ENCODE measurements around the gene SLC39A10.

The SLC39A10 gene, protein sequence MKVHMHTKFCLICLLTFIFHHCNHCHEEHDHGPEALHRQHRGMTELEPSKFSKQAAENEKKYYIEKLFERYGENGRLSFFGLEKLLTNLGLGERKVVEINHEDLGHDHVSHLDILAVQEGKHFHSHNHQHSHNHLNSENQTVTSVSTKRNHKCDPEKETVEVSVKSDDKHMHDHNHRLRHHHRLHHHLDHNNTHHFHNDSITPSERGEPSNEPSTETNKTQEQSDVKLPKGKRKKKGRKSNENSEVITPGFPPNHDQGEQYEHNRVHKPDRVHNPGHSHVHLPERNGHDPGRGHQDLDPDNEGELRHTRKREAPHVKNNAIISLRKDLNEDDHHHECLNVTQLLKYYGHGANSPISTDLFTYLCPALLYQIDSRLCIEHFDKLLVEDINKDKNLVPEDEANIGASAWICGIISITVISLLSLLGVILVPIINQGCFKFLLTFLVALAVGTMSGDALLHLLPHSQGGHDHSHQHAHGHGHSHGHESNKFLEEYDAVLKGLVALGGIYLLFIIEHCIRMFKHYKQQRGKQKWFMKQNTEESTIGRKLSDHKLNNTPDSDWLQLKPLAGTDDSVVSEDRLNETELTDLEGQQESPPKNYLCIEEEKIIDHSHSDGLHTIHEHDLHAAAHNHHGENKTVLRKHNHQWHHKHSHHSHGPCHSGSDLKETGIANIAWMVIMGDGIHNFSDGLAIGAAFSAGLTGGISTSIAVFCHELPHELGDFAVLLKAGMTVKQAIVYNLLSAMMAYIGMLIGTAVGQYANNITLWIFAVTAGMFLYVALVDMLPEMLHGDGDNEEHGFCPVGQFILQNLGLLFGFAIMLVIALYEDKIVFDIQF

DNA sequence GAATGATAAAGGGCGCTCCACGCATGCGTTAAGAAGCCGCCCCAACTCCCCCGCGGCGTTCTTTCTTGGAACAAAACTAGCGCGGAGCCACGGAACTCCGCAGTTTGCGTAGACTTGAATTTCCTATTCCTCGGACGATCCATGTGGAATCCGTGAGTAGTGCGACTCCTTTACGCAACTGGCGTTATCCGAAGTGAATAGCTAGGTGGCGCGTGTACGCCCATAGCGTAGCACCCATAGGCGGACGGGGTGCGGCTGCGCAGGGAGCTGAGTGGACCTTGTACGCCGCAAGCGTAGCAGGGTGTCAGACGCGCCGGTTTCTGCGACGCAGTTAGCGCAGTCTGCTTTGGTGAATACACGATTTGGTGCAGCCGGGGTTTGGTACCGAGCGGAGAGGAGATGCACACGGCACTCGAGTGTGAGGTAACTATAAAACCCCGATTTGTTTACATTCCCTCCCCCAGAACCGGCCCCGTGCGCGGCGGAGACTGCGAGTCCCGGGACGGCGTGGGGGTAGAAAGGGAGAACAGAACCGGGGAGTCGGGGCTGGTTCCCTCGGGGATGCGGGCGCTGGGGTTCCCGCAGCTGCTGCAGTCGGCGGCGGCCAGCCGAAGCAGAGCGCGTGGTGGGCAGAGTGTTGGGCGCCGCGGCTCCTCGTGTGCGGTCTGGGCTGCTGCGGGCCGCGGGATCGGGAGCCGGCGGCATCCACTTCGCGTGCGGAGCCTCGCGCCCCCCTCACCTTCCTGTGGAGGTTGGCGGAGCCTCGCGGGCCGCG is at the start of gene SLC39A10:
SLC39A10 (plus strand) TSS at position 368 of the 775 bp plus-strand sequence. CDS start 22,817 bp downstream, outside the sequence.
- peak; percentile 99 for DNase-seq (ENCODE audit: low read depth, low spot score)

DNA sequence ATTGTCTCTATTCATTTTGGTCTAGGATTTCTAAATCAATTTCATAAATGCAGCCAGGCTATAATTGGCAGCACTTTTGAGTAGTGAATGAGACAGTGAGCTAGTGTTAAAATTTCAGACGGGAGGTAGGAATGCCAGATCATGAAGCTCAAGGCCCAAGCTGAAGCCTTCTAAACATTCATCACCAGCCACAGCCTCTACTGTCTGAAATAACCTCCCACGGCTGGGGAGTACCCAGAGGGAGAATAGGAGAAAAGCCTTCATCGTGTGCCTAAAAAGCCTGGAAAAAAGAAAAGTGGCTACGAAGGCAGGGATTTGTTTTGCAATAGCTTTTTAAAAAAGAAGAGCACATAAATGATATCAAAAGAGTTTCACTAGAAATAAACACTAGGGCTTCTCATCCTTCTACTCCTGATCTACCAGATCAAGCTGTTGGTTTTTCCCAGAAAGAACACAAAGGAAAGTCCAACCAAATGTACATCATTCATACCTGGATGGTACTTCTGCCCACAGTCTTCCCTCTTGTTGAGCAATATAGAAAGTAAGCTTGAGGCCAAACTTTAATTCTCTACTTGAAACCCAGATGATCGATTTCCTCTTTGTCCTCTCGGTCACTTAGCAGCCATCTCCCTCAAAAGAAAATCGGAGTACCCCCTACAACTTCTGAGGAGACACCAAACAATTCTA is 48.1 kb upstream of the SLC39A10 start:
- no peak for DNase-seq (ENCODE audit: low read depth, low spot score)

DNA sequence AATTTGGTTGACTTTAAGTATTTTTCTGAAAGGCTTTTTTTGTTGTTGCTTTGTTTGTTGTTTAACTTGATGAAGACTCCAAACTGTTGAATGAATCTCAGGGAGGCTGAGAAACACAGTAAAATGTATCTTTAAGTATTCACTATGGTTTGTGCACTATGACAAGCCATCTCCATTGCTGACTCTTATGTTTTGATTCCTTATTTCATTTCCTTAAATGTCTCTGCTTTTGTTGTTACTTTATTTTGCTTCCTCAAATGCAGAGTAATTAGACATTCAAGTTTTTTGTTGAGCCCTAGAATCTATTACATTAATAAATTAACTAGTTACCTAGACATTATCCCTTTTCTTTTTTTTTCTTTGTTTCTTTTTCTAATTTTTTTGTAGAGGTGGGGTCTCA is 46.3 kb upstream of the SLC39A10 start:
- no peak for DNase-seq (ENCODE audit: low read depth, low spot score)

DNA sequence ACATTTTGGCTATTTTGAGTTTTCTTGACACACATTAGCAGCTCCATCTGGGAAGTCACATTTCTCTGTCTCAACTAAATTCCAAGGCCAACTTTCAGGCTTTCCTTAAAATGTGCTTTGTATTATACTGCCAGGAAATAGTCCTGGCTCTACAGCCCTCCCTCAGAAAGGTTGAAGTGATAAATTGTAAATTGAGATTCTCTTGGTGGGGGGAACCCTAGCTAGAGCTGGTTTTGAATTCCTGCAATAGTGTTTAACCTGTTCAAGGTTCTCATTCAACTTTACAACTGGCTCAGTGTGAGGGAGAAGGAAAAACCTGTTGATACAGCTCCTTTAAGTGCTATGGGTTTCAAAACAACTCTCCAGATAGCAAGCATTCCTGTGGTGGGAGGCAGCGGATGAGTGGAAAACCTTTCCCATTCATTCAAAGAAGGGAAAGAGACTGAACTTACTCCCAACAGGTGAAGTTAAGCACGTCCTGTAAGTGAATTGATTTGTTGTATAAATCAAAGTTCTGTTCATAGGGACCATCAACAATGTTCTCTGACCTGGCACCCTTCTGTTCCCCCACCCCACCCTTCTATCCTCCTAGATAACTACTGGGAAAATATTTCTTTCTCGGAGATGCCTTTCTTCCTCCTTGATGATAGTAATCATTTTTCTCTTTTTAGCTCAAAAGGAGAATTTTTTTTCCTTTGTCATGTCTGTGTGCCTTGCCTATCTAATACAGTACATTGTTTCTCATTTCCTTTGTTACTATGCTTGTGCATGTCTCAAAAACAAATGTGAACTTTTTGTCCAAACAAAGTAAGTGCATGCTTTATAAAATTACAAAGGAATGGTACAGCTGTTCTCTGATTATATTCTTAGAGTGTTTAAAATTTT is 44.2 kb upstream of the SLC39A10 start:
- DNase-seq (ENCODE audit: low read depth, low spot score): peak; percentile 89

DNA sequence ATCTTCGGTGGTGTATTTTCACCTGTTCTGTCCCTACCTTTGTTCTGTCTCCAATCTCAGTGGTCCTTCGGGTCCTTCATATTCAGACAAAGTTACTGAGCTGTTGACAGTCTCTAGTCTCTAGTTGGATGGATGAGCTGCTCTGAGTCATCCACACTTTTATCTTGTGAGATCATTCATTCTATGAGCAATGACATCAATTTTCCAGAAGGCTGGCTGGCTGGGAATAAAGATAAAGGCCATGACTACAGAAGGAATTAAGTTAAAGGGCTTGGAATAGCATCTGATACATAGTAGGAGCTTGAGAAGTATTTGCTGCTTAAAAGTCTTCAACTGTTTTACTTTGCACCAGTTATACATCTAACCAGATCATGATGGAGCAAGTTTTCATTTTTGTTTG is 43.1 kb upstream of the SLC39A10 start:
- DNase-seq (ENCODE audit: low read depth, low spot score): peak; percentile 78

DNA sequence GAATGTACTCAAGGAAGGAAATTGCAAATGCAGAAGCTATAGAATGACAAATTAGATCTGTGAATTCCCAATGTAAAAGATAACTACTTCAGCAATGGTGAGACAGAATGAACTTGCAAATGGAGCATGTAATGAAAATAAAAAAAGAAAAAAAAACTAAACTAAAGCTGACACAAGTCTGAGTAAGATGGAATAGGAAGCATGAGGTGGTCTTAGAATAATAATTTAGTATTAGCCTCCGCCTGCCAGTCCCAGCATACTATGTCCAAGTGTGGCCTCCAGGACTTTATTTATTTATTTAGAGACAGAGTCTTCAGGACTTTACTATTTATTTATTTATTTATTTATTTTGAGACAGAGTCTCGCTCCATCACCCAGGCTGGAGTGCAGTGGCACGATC is 37.4 kb upstream of the SLC39A10 start:
- DNase-seq (ENCODE audit: low read depth, low spot score): no peak

DNA sequence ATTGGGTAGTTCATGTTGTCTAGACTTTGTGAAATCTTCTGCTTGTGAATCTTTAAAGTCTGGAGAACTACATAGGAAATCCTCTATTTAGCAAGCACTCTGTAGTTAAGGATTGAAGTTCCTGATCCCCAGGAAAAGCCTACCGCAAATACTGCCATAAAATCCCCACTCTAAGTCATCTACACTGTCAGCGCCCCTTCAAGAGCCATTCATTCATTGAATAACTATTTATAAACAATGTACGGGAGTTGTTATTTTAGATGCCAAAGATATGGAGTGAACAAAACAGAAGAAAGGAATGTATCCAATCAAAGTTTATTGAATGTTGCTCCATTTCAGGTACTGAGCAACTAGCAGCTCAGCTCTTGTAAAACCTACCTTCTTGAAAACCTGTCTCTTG is 36.5 kb upstream of the SLC39A10 start:
- no peak for DNase-seq (ENCODE audit: low read depth, low spot score)

DNA sequence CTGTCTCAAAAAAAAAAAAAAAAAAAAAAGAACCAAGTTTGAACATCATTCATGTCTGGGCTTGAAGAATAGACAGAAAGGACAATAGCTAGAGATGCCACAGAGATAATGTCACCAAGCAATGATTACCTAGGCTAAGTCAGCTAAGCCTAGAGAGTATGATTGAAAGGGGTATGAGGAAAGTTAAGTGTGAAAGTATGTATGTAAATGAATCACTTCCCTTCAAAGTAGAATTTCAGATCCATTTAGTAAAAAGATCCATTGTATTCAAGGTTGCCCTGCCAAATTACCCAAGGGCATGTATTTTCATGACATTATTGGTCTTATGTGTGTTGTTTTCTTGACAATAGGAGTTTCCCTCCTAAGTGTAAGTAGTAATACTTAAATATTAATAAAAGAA is 34.1 kb upstream of the SLC39A10 start:
- no peak for DNase-seq (ENCODE audit: low read depth, low spot score)

DNA sequence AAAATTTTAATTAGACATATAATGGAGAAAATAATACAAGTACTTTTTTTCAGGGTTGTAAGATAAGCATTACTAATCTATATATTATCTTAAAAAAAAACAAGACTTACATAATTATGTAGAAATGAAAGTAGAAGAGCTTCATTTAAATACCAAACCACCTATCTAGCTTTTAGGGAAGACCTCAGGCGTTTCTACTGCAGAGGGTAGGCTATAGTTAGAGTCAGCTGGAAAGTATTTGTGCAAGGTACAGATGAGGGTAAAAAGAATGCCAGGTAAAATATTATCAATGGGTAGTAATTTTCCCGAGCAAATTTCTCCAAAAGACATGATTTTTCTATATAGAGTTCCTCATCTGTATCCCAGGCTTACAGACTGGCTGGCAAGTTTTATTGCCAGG is 30.5 kb upstream of the SLC39A10 start:
- DNase-seq (ENCODE audit: low read depth, low spot score): no peak

DNA sequence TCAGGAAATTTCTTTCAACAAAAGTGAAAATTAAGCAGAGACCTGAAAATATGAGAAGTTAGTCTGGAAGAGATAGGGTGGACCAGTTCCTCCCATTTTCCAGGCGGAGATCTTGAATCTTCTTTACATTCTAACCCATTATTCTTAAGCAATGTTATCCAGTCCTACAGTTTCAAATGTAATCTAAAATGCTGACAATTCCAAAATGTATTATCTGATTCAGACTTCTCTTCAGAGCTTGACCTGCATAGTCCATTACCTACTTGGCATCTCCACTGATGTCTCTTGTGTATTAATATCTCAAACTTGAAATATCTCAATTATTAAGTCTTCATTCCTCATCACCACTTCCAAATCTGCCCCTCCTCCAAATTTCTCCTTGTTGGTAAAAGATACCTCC is 28.4 kb upstream of the SLC39A10 start:
- no peak for DNase-seq (ENCODE audit: low read depth, low spot score)

DNA sequence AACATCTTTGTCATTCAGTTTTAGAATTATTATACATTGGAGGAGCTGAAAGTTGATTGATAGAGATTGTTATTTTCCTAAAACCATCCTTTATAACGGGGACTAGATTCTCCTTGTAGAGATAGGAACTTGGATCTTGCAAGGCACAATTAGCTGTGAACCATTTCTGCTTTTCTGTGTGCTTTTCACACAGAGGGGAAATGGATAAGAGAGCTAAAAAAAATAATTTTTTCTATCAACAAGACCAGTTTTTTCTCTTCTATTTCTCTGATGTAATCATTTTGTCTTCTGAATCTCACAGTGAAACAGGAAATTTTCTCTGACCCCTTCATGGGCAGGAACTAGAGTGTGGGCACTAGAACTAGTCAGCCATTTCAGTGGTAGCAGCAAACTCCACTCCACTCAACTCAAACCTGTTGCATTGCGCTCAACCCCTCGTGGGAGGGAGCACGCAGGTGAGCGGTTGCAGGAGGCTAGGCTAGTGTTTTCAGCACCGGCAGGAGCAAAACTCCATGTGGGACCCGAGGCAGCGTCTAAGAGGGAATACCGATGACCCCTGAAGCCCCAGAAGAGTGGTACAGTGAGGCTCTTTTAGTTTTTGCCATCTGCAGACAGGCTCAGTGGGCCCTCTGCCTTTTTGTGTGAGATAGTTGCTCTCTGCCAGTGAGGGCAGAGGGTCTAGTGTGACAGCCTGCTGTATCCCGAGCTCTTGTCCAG is 24.0 kb upstream of the SLC39A10 start:
- DNase-seq (ENCODE audit: low read depth, low spot score): no peak

DNA sequence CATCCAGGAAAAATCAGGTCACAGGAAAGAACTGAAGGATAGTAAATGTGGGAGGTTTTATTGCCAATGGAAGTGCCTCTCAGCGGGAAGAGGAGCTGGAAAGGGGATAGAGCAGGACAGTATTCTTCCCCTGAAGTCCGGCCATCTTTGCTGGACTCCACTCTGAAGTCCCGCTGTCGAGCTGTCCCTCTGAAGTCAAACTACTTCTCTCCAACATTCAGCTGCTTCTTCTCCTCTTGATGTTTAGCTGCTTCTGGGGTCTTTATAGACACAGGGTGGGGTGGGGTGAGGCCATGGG is 23.5 kb upstream of the SLC39A10 start:
- no peak for DNase-seq (ENCODE audit: low read depth, low spot score)

DNA sequence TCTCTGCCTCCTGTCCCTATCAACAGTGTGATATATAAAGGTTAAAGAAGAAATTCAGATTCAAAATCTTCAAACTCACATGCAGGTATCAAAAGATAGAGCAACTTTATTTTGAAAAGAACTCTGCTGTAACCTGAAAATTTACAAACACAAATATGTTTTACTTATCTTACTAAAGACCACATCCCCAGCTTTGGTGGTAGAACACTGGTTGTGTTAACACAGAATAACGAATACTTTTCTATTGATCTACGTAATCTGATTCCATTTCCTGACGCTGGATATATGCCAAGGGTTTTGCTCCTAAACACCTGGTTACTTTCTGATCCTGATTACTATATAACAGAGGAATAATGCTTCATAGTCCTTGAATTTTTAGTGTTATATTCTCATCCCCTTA is 23.1 kb upstream of the SLC39A10 start:
- no peak for DNase-seq (ENCODE audit: low read depth, low spot score)

DNA sequence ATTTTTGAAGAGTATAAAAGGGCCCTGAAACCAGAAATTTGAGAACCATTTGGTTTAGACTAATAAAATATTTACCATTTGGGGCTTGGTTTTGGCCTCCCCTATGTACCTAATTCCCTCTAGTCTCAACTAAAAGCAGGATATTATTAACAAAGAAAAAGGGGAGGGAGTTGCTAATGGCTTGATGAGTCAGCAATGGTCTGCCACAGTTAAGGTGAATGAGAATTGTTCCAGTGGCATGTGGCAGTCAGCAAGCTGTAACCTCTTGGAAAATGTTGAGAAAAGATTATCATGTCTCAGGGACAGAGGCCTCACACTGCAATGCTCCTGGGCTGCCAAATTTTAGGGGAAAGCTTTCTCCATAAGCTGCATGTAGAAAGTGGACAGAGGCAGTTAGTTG is 20.1 kb upstream of the SLC39A10 start:
- DNase-seq (ENCODE audit: low read depth, low spot score): peak; percentile 19

DNA sequence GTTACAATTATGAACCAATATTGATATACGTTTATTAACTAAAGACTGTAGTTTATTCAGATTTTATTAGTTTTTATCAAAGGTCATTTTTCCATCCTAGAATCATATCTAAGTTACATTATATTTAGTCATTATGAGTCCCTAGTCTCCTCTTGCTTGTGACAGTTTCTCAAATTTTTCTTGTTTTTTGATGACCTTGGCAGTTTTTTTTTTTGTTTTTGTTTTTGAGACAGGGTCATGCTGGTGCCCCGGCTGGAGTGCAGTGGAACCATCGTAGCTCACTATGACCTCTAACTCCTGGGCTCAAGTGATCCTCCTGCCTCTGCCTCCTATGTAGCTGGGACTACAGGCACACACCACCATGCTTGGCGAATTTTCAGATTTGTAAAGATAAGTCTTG is 18.3 kb upstream of the SLC39A10 start:
- DNase-seq (ENCODE audit: low read depth, low spot score): no peak

DNA sequence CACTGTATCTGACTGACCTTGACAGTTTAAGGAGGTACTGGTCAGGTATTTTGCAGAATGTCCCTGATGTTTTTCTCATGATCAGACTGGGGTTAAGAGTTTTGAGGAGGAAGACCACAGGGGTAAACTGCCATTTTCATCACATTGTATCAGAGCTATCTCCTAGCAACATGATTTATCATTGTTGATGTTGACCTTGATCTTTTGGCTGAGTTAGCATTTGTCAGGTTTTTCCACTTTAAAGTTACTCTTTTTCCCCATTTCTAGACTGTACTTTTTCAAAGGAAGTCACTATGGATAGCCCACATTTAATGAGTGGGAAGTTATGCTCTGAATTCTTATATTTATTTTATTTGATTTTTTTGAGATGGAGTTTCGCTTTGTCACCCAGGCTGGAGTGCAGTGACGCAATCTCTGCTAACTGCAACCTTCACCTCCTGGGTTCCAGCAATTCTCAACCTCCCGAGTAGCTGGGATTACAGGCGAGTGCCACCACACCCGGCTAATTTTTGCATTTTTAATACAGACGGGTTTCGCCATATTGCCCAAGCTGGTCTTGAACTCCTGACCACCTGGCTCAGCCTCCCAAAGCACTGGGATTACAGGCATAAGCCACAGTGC is 17.7 kb upstream of the SLC39A10 start:
- DNase-seq (ENCODE audit: low read depth, low spot score): no peak

DNA sequence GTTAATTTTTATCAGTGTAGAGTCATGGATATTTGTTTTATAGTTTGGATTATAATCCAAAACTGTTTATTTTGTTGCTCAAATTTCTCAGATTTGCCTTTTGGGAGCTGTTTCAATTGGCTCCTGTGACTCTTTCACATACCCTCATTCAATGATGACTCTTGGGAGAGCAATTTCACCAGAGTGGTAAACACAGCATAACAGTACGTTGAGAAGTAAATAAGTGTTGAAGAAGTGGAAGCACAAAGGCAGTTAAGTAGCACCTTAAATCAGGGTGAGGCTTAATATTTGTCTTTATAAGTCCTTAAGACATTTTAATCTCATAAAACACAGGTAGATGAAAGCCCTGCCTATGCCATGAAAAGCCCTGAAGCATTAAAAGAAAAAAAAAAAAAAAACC is 17.1 kb upstream of the SLC39A10 start:
- DNase-seq (ENCODE audit: low read depth, low spot score): no peak

DNA sequence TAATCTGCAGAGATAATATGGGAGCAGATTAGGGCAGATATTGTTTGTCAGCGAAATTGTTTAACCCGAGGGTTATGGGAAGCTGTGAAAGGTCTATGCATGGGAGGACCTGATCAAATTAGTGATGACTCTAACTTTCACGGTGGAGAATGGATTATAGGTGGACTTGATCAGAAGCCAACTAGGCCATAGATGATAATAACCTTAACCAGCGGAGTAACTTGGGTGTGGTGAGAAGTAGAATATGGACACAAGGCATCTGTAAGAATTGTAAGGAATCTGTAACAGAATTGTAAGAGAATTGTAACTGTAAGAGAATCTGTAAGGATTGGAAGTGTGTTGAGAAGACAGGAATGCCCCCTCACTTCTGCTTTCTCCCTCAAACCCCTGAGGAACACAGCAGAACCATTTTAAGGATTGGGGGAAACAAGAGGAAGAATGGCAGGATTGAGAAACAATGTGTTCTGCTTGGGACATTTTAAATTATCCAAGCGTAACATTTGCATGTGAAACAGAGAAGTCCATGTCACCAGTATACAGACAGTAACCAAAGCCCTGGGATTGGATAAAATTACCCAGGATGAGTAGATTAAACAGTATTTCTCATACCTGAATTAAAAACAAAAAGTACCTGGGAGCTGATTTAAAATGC is 14.9 kb upstream of the SLC39A10 start:
- no peak for DNase-seq (ENCODE audit: low read depth, low spot score)

DNA sequence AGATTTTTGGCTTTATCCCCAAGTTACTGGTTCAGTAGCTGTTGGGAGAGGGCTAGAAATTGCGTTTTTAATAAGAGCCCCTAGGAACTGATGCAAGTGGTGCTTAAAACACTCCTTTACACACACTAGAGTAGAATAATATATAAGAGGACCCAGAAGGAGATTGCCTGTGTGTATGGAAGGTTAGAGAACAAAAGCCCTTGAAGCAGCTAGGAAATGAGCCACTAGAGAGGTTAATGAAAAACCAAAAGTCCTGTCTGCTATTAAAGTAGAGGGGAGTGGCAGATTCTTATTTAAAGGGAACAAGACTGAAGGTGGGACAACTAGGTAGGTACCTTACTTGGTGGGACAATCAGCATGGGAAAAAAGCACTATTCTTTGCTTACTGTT is 14.4 kb upstream of the SLC39A10 start:
- DNase-seq (ENCODE audit: low read depth, low spot score): no peak
